Measurements from ENCODE around the gene SPTLC2. TPM values are rescaled to one million over a fixed set of nuclear protein-coding genes. Genes with fewer than 3 reads are reported as not detected.

SPTLC2 gene
- total and polyA plus RNA-seq, 2 of the 13 experiments (the other 11 are each of a cell fraction or from before 2014, with no cell fraction given), result 17.4 to 17.5 TPM

DNA sequence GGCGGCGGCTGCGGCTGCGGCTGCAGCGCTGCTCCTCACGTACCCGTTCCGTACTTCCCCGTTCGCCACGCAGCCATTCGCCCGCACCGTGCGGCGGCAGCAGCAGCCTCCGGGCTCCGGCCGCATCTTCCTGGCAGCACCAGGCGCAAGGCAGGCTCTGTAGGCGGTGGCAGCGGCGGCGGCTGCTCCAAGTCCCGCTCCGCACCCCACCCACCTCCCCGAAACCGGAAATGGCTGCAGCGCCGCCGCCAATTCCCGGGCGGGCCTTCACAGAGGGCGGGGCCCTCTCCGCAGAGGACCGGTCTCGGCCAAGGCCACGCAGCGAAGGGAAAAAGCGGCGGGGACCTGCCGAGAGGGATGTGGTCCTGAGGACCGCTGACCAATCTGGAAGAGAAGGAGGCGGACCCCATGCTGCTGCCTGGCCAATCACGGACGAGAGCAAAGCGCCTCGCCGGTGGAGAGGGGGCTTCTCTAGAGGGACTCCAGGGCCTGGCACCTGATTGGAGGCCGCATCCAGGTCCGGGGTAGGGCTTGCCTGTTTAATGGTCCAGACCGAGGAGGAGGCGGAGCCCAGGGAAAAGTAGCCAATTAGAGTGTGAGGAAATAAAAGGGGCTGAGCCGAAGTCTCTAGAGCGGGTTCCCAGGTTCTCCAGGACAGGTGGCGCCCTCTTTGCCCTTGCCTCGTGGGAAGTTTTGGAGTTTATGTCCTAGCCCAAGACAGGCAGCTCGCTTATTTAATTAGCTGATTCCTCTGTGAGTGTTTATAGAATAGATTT lies at the start of gene SPTLC2 (continued):
- peak; percentile 21; the same call in 1 of the 2 replicates for TF ChIP-seq NCOA2 (CRISPR knock-in tag; IDR thresholded peaks at IDR 0.05)
- TF ChIP-seq, protein P1, sequence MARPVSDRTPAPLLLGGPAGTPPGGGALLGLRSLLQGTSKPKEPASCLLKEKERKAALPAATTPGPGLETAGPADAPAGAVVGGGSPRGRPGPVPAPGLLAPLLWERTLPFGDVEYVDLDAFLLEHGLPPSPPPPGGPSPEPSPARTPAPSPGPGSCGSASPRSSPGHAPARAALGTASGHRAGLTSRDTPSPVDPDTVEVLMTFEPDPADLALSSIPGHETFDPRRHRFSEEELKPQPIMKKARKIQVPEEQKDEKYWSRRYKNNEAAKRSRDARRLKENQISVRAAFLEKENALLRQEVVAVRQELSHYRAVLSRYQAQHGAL (CRISPR knock-in tag; IDR thresholded peaks at IDR 0.05; ENCODE audit: not compliant biosample characterization), result no peak
- TF ChIP-seq DR1 (CRISPR knock-in tag; IDR thresholded peaks at IDR 0.05), result peak; percentile 71
- TF ChIP-seq, protein P2, sequence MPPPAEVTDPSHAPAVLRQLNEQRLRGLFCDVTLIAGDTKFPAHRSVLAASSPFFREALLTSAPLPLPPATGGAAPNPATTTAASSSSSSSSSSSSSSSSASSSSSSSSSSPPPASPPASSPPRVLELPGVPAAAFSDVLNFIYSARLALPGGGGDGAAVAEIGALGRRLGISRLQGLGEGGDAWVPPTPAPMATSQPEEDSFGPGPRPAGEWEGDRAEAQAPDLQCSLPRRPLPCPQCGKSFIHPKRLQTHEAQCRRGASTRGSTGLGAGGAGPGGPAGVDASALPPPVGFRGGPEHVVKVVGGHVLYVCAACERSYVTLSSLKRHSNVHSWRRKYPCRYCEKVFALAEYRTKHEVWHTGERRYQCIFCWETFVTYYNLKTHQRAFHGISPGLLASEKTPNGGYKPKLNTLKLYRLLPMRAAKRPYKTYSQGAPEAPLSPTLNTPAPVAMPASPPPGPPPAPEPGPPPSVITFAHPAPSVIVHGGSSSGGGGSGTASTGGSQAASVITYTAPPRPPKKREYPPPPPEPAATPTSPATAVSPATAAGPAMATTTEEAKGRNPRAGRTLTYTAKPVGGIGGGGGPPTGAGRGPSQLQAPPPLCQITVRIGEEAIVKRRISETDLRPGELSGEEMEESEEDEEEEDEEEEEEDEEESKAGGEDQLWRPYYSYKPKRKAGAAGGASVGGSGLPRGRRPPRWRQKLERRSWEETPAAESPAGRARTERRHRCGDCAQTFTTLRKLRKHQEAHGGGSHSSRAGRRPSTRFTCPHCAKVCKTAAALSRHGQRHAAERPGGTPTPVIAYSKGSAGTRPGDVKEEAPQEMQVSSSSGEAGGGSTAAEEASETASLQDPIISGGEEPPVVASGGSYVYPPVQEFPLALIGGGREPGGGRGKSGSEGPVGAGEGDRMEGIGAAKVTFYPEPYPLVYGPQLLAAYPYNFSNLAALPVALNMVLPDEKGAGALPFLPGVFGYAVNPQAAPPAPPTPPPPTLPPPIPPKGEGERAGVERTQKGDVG (CRISPR knock-in tag; IDR thresholded peaks at IDR 0.05; ENCODE audit: borderline replicate concordance), result peak; percentile 29; the same call in 1 of the 2 replicates
- TF ChIP-seq GTF2F1 (IDR thresholded peaks at IDR 0.05; ENCODE audit: low read length), result no peak
- TF ChIP-seq, protein P3, sequence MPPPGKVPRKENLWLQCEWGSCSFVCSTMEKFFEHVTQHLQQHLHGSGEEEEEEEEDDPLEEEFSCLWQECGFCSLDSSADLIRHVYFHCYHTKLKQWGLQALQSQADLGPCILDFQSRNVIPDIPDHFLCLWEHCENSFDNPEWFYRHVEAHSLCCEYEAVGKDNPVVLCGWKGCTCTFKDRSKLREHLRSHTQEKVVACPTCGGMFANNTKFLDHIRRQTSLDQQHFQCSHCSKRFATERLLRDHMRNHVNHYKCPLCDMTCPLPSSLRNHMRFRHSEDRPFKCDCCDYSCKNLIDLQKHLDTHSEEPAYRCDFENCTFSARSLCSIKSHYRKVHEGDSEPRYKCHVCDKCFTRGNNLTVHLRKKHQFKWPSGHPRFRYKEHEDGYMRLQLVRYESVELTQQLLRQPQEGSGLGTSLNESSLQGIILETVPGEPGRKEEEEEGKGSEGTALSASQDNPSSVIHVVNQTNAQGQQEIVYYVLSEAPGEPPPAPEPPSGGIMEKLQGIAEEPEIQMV (CRISPR knock-in tag; IDR thresholded peaks at IDR 0.05; ENCODE audit: low read depth), result no peak
- TF ChIP-seq, protein P4, sequence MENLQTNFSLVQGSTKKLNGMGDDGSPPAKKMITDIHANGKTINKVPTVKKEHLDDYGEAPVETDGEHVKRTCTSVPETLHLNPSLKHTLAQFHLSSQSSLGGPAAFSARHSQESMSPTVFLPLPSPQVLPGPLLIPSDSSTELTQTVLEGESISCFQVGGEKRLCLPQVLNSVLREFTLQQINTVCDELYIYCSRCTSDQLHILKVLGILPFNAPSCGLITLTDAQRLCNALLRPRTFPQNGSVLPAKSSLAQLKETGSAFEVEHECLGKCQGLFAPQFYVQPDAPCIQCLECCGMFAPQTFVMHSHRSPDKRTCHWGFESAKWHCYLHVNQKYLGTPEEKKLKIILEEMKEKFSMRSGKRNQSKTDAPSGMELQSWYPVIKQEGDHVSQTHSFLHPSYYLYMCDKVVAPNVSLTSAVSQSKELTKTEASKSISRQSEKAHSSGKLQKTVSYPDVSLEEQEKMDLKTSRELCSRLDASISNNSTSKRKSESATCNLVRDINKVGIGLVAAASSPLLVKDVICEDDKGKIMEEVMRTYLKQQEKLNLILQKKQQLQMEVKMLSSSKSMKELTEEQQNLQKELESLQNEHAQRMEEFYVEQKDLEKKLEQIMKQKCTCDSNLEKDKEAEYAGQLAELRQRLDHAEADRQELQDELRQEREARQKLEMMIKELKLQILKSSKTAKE (CRISPR knock-in tag; IDR thresholded peaks at IDR 0.05; ENCODE audit: borderline replicate concordance), result no peak
- TF ChIP-seq SMAD1 (CRISPR knock-in tag; IDR thresholded peaks at IDR 0.05; ENCODE audit: borderline replicate concordance, low read depth), result peak; percentile 80; the same call in 1 of the 2 replicates
- peak; percentile 66 for TF ChIP-seq CREB1 (IDR thresholded peaks at IDR 0.05)
- peak; percentile 64 for TF ChIP-seq CREB1 (CRISPR knock-in tag; IDR thresholded peaks at IDR 0.05)
- TF ChIP-seq, protein P5, sequence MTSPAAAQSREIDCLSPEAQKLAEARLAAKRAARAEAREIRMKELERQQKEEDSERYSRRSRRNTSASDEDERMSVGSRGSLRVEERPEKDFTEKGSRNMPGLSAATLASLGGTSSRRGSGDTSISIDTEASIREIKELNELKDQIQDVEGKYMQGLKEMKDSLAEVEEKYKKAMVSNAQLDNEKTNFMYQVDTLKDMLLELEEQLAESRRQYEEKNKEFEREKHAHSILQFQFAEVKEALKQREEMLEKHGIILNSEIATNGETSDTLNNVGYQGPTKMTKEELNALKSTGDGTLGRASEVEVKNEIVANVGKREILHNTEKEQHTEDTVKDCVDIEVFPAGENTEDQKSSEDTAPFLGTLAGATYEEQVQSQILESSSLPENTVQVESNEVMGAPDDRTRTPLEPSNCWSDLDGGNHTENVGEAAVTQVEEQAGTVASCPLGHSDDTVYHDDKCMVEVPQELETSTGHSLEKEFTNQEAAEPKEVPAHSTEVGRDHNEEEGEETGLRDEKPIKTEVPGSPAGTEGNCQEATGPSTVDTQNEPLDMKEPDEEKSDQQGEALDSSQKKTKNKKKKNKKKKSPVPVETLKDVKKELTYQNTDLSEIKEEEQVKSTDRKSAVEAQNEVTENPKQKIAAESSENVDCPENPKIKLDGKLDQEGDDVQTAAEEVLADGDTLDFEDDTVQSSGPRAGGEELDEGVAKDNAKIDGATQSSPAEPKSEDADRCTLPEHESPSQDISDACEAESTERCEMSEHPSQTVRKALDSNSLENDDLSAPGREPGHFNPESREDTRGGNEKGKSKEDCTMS (CRISPR knock-in tag; conservative IDR thresholded peaks at IDR 0.05), result no peak
- TF ChIP-seq XRCC5 (optimal IDR thresholded peaks at IDR 0.05; ENCODE audit: low read length), result peak; percentile 53
- TF ChIP-seq ISL2 (CRISPR knock-in tag; IDR thresholded peaks at IDR 0.05), result no peak
- peak; percentile 82 for TF ChIP-seq KMT2B (CRISPR knock-in tag; IDR thresholded peaks at IDR 0.05)
- TF ChIP-seq ADNP (CRISPR knock-in tag; IDR thresholded peaks at IDR 0.05), result no peak
- no peak for TF ChIP-seq SMYD3 (CRISPR knock-in tag; IDR thresholded peaks at IDR 0.05)
- no peak for TF ChIP-seq ZSCAN30 (CRISPR knock-in tag; IDR thresholded peaks at IDR 0.05)
- no peak; the same call in none of the 2 replicates for TF ChIP-seq ATF1 (CRISPR knock-in tag; IDR thresholded peaks at IDR 0.05)
- TF ChIP-seq SMARCC2 (IDR thresholded peaks at IDR 0.05), result no peak
- peak in 1 of 2 experiments; percentile 63; a peak in 1 of 4 replicates for TF ChIP-seq KLF16 (CRISPR knock-in tag; IDR thresholded peaks at IDR 0.05)
